GM19099 (cell line): Measurements from ENCODE around the gene BTBD9.

Experiments
- POLR2A ChIP-seq: IDR thresholded peaks from 3 replicates; pipeline ENCODE4 v1.6.1; 2011; ENCODE audit warnings: low read depth; ENCODE audit not compliant: insufficient read length; ENCODE audit errors: extremely low read depth

The BTBD9 gene

GRCh38 chr6:38586992-38587391, 52.7 kb downstream of the BTBD9 start:
- TF ChIP-seq POLR2A = no peak

DNA sequence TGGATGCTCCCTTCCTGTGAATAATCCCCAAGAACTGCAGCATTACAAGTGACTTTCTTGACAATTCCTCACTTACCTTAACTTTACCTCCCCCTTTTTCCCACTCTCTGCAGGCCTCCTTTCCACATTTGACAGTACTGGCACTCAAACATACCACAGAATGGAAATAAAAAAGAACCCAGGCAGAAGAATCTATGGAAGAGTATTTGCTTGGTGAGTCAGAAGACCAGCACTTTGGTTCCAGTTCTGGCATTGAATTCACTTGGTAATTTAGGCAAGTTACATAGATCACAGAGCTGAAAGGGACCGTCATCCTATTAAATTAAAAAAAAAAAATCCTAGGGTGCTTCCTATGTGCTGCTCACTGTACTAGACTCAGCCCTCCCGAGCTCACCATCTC, 55.0 kb downstream of the BTBD9 start:
- TF ChIP-seq POLR2A = no peak

DNA sequence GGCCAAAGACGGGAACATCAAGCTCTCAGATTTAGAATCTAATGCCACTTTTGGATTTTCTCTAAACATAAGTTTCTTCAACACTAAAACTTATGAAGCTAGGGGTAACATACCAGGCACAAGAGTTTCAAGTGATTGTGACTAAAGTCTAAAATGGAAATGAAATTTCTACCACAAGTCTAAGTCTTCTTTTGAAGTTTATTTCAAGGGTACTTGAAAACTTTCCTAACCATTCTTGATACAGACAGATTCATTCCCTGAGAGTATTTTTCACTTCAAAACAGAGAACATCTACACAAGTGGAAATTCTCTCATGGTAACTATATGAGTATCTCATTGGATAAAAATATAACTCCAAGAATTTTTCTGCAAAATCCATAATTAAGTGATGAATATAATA, 56.2 kb downstream of the BTBD9 start:
- no peak for TF ChIP-seq POLR2A

- no peak for TF ChIP-seq POLR2A
Measured at GRCh38 chr6:38580030-38580429, 59.7 kb downstream of the BTBD9 start.

GRCh38 chr6:38579010-38579628, 60.6 kb downstream of the BTBD9 start:
- TF ChIP-seq POLR2A = no peak

DNA sequence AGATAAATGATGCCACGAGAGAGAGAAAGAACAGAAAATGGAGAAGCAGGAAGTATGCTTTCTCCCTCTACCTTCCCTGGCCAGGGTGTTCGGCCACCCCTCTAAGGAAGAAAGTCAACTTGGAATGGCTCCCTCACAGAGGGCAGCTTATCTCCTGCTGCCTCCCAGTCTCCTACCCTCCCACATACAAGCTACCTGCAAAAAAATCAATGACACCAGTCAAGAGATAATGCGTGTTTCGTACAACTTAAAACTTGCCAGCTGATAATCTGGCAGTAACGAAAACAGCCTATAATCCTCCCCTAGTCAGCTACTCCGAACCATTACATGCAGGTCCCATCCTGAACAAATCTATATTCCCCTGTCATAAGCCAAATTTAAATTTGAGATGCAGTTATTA, 61.7 kb downstream of the BTBD9 start:
- TF ChIP-seq POLR2A = no peak

DNA sequence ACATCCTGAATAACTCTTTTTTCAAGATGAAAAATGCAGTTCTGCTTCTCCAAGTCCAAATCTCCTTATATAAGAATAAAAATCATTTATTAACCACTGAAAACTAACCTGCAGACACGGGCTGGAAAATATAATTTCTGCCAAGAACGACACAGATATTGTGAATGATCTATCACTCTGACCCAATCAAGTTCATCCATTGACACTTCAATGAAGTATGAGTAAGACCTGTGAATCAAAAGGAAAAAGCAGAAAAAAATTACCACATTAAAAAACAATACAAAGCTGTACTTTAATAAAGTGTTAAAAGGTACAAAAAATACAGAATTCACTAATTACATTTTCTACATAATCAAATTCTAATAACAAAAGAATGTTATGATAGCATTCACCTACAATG, 62.2 kb downstream of the BTBD9 start:
- no peak for TF ChIP-seq POLR2A

DNA sequence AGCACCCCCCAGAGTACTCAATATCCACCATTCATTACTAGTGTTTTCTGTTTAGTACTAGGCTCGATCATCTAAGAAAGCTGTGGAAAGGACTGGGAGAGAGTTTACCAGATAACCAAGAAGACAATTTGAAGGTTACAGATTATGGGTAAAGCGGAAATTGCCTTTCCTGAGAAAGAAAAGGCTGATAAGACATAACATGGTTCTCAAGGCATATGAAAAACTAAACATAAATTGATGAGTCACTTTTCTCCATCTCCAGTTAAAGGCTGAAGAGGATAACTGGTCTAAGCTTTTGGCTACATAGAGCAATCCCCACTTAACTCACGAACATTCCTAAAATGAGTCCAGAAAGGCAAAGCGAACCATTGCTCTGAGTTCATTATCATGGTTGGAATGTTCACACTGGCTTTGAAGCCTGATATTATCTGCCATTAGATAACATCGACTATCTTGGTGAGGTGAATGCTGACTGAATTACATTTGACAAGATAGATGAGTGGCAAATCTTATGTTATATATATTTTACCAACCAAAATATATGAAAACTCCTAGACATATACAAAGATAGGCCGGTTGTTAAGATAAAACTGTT, 65.8 kb downstream of the BTBD9 start:
- no peak for TF ChIP-seq POLR2A

DNA sequence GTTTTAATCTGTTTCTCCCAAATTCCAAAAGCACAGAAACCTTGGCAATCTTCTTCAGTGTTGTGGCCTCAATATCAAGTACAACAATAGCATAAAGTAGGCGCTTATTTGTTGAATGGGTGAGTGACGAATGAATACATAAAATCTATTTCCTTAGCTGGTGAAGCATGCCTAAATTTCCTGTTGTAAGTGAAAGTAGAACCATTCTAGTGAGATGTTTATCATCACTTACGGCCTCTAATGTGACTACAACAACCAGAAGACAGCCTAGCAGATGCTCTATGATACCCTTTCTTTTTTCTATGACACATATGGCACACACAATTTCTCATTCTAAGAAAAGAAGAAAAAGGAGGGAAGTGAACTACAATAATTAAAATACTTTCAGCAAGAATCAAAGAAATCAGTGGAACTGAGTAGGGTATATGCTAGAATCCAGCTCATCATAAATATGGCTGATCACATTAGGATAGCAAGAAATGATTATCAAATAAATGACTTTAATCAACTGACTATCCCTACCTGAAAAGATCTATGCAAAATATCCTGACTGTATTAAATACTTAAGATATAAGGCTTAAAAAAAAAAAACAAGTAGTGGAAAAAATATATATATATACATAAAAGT, 67.4 kb downstream of the BTBD9 start:
- TF ChIP-seq POLR2A = no peak

DNA sequence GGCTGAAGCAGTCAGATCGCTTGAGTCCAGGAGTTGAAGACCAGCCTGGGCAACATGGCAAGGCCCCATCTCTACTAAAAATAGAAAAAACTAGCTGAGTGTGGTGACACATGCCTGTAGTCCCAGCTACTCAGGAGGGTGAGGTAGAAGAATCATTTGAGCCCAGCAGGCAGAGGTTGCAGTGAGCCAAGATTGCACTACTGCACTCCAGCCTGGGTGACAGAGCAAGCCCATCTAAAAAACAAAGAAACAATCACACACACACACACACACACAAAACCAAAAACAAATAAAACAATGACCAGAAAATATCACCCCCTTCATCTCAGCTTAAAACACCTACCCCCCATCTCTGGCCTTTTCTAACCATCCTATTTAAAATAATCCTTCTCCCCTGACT, 68.0 kb downstream of the BTBD9 start:
- no peak for TF ChIP-seq POLR2A

- no peak for TF ChIP-seq POLR2A
Measured at GRCh38 chr6:38570750-38571149, 69.0 kb downstream of the BTBD9 start.

DNA sequence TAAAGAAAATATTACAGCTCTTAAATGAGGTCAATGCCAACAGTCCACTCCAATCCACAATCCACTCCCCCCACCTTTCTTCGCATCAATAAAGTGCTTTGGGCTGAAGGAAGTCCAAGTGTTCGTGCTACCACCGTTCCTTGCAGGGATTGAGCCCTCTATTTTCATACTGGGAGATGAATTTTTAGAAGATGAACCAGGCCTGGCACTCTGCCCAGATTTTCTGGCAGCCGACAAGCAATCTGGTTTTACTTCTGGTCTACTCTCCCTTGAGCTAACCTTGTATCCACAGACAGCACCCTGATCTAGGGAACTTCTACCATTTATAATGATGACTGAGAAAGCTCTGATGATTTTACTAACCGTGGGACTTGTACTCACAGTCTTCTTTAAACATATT, 72.3 kb downstream of the BTBD9 start:
- TF ChIP-seq POLR2A = no peak

DNA sequence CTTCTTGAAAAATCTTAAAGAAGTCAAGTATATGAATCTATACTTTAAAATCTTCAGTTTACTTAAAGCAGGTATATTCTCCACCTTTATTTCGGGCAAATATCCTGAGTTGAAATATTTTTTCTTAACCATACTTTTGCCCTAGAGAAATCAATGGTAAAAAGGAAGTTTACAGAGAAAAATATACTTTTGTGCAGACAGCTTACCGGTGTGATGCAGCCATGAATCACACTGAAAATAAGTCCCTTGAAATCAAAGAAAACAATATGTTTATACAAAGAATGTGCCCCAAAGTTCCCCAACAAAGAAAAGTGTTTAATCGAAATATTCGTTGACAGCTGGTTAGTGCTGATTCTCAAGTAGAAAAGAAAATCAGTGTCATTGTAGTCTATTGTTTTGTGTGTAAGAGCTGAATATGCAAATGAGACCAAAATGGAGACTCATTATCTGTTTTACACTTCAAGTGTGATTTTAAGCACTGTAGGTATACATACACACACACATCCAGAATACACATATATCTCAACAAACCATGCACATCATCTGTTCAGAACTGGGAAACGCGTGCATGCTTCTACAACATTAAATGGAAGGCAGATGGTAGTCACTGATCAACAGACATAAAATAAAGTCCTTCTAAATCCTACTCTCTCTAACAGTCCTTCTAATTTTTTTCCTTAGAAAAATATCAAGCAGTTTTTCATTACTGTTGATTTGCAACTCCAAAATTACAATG, 73.3 kb downstream of the BTBD9 start:
- TF ChIP-seq POLR2A = no peak

GRCh38 chr6:38564301-38564700, 75.4 kb downstream of the BTBD9 start:
- no peak for TF ChIP-seq POLR2A

DNA sequence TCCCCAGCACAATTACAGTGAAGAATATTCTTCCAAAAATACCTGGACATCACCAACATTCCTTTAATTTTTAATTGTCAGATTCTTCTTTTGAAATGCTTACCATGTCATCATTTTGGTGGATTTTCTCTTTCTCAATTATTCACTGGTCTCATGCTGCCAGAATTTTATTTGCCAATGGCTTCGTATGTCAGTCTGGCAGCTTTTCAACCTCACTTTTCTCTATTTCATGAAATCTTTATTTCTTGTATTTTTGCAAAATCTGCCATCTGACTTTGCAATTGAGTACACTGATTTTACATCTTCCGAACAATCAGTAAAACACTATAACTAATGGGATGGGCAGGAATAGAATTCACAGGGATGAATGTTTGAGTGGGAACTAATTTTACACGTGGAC, 84.1 kb downstream of the BTBD9 start:
- no peak for TF ChIP-seq POLR2A

DNA sequence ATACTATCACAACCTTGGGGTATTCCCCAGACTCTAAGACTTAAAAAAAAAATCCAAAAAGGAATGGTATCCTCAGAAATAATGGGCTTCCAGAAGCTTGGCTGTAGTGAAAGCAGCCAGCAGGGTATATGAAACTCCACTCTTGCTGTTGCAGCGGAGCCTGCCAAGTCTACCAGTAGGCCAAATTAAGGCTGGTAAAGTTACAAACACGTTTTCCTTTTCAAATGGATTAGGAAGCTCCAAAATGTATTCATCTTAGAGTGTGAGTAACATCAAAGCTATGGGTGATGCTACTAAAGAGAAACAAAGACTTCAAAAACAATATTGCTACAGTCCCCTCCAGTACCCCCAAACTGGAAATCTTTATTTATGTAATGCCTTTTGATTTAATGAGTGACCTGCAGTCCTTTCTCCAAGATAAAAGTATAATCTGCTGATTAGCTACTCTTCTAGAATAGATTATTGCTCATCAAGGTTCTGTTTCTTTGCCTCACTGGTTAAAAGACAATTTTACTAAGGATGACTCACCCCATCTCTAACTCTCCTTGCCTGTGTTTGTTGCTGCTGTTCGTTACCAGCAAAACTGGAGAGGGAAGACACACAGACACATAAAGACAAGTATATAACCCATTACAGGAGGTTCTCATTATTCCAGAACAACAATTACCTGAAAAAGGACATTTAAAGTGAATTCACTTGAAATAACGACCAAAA, 84.9 kb downstream of the BTBD9 start:
- no peak for TF ChIP-seq POLR2A

GRCh38 chr6:38554014-38554413, 85.7 kb downstream of the BTBD9 start:
- TF ChIP-seq POLR2A = no peak
